HCT116 (cell line): ENCODE measurements around the gene MRPL24. TPM values are rescaled to one million over a fixed set of nuclear protein-coding genes. Genes with fewer than 3 reads are reported as not detected.
A peak's percentile ranks its signal among the peaks of the same experiment; 100 is the strongest.

Source experiments
- ATAC-seq: fragments of 200-7000 bp; cut with Tn5 transposase; 2 replicates; pipeline ENCODE4 v1.9.1; 2020; ENCODE audit warnings: mild to moderate bottlenecking, moderate library complexity
- BruUV-seq: library from RNA; stranded (reverse); fragments of 400-500 nt; replicated peaks from 2 replicates; lab custom pipeline; 2021; lab: Mats Ljungman, UMichigan
- CTCF ChIA-PET: fragments of 300-600 bp; sonication (Branson Sonifier 250); formaldehyde crosslinking; loops from one replicate; lab custom pipeline; 2021; ENCODE audit warnings: antibody characterized with exemption; lab: Charles Lee
- POLR2A ChIA-PET: fragments of 300-600, 350-600 bp; sonication (Branson Sonifier 250); formaldehyde crosslinking; loops from one replicate; lab custom pipeline; 2021; ENCODE audit warnings: antibody characterized with exemption; lab: Charles Lee
- RAD21 ChIA-PET, 2 experiments: fragments of 300-600 bp; sonication (Branson Sonifier 250); formaldehyde crosslinking; loops; one replicate each; lab custom pipeline; 2023; ENCODE audit warnings: low total read pairs in 2 of 2; ENCODE audit not compliant: uncharacterized antibody in 2 of 2, unreplicated experiment in 2 of 2, low non-redundant PET in 1 of 2; lab: Charles Lee
- DNase-seq: peaks from one replicate; pipeline ENCODE4 v3.0.0-alpha.2; 2010; ENCODE audit warnings: low read depth, low spot score
- H2AFZ ChIP-seq: fragments of 200-600 bp; shearing (Covaris generic), sonication (generic); 2 replicates; pipeline ENCODE4 v1.6.1; 2017; ENCODE audit warnings: low read depth, mixed run types, mixed read lengths, antibody characterized with exemption, low read length; ENCODE audit not compliant: poor library complexity, severe bottlenecking
- H3K27ac ChIP-seq: 2 replicates; pipeline ENCODE4 v1.5.1; 2012; ENCODE audit warnings: low read depth, low read length
- H3K27me3 ChIP-seq: fragments of 200-600 bp; sonication (generic); 2 replicates; pipeline ENCODE4 v1.6.1; 2016; ENCODE audit warnings: mixed run types, low read length, mixed read lengths; ENCODE audit not compliant: insufficient read depth
- H3K36me3 ChIP-seq, 2 experiments: fragments of 200-500 bp in 1 of 2; fragments of 200-600 bp in 1 of 2; sonication (Bioruptor generic) in 1 of 2; sonication (generic) in 1 of 2; 2 replicates each; pipeline versions ENCODE4 v1.5.1 to v1.6.1; 2014 to 2016; ENCODE audit warnings: low read length in 2 of 2, inconsistent platforms in 1 of 2, mixed read lengths in 1 of 2, mixed run types in 1 of 2; ENCODE audit not compliant: insufficient read depth in 2 of 2, control insufficient read depth in 1 of 2
- H3K4me1 ChIP-seq, 2 experiments: fragments of 200-600 bp in 1 of 2; sonication (generic) in 1 of 2; 2 replicates each; pipeline versions ENCODE4 v1.5.1 to v1.6.1; 2012 to 2017; ENCODE audit warnings: low read length in 2 of 2, inconsistent platforms in 1 of 2, mild to moderate bottlenecking in 1 of 2, mixed read lengths in 1 of 2, mixed run types in 1 of 2, moderate library complexity in 1 of 2; ENCODE audit not compliant: insufficient read depth in 2 of 2, control insufficient read depth in 1 of 2
- H3K4me2 ChIP-seq: fragments of 200-600 bp; sonication (generic); 2 replicates; pipeline ENCODE4 v1.6.1; 2017; ENCODE audit warnings: mixed run types, low read length, mixed read lengths
- H3K4me3 ChIP-seq, 2 experiments: fragments of 200-600 bp in 1 of 2; sonication (generic) in 1 of 2; replicated peaks in 1 of 2; 2 replicates each; pipeline ENCODE4 v1.5.1; 2011 to 2016; ENCODE audit warnings: low read length in 2 of 2, control low read depth in 1 of 2, low read depth in 1 of 2, mild to moderate bottlenecking in 1 of 2, mixed read lengths in 1 of 2, mixed run types in 1 of 2
- H3K79me2 ChIP-seq: fragments of 200-600 bp; sonication (generic); 2 replicates; pipeline ENCODE4 v1.6.1; 2017; ENCODE audit warnings: mild to moderate bottlenecking, mixed run types, low read length, moderate library complexity, mixed read lengths; ENCODE audit not compliant: insufficient read depth
- H3K9ac ChIP-seq: fragments of 200-600 bp; sonication (generic); 2 replicates; pipeline ENCODE4 v1.6.1; 2016; ENCODE audit warnings: low read length, mixed read lengths
- H3K9me2 ChIP-seq: fragments of 200-600 bp; sonication (generic), shearing (Covaris generic); 2 replicates; pipeline ENCODE4 v1.6.1; 2017; ENCODE audit warnings: mixed run types, mild to moderate bottlenecking, moderate library complexity; ENCODE audit not compliant: insufficient read depth
- H3K9me3 ChIP-seq, 2 experiments: fragments of 200-500 bp in 1 of 2; fragments of 200-600 bp in 1 of 2; sonication (Bioruptor generic) in 1 of 2; sonication (generic) in 1 of 2; 2 replicates each; pipeline ENCODE4 v1.6.1; 2014 to 2017; ENCODE audit warnings: low read length in 2 of 2, mixed read lengths in 2 of 2, inconsistent platforms in 1 of 2, low read depth in 1 of 2, mild to moderate bottlenecking in 1 of 2, mixed run types in 1 of 2, moderate library complexity in 1 of 2; ENCODE audit not compliant: control insufficient read depth in 1 of 2, insufficient read depth in 1 of 2
- H4K20me1 ChIP-seq: fragments of 200-600 bp; sonication (generic), shearing (Covaris generic); 2 replicates; pipeline ENCODE4 v1.6.1; 2017; ENCODE audit warnings: mixed run types, mild to moderate bottlenecking, moderate library complexity; ENCODE audit not compliant: insufficient read depth
- CEBPB ChIP-seq: IDR thresholded peaks from 2 replicates; pipeline ENCODE4 v1.6.1; 2012; ENCODE audit warnings: low read depth
- CTCF ChIP-seq, 3 experiments: fragments of 200-600 bp in 1 of 3; sonication (generic) in 1 of 3; IDR thresholded peaks in 2 of 3; conservative IDR thresholded peaks in 1 of 3; 2 replicates each; pipeline ENCODE4 v1.5.1; 2012 to 2017; ENCODE audit warnings: low read depth in 2 of 3, low read length in 2 of 3, antibody characterized with exemption in 1 of 3, borderline replicate concordance in 1 of 3, control low read depth in 1 of 3, mild to moderate bottlenecking in 1 of 3, mixed read lengths in 1 of 3, mixed run types in 1 of 3, moderate library complexity in 1 of 3; ENCODE audit not compliant: insufficient read depth in 1 of 3
- EGR1 ChIP-seq: IDR thresholded peaks from 2 replicates; pipeline ENCODE4 v1.6.1; 2012; ENCODE audit warnings: low read depth
- ELF1 ChIP-seq: IDR thresholded peaks from 2 replicates; pipeline ENCODE4 v1.6.1; 2012; ENCODE audit warnings: low read depth, borderline replicate concordance
- EZH2 ChIP-seq: fragments of 200-600 bp; sonication (generic); IDR thresholded peaks from 2 replicates; pipeline ENCODE4 v1.6.1; 2017; ENCODE audit warnings: antibody characterized with exemption, mixed run types
- EZH2phosphoT487 ChIP-seq: fragments of 200-600 bp; IDR thresholded peaks from 2 replicates; pipeline ENCODE4 v1.6.1; 2018; ENCODE audit warnings: antibody characterized with exemption, borderline replicate concordance
- FOSL1 ChIP-seq: IDR thresholded peaks from 2 replicates; pipeline ENCODE4 v1.6.1; 2012; ENCODE audit warnings: low read depth
- JUND ChIP-seq: IDR thresholded peaks from 2 replicates; pipeline ENCODE4 v1.6.1; 2012
- MAX ChIP-seq: IDR thresholded peaks from 2 replicates; pipeline ENCODE4 v1.6.1; 2012
- POLR2A ChIP-seq: IDR thresholded peaks from 2 replicates; pipeline ENCODE4 v1.7.0; 2011; ENCODE audit warnings: borderline replicate concordance; ENCODE audit not compliant: insufficient read depth, insufficient read length; ENCODE audit errors: extremely low read depth
- POLR2AphosphoS5 ChIP-seq: IDR thresholded peaks from 2 replicates; pipeline ENCODE4 v1.6.1; 2011; ENCODE audit warnings: mild to moderate bottlenecking, low read depth, low read length, moderate library complexity
- RAD21 ChIP-seq: IDR thresholded peaks from 2 replicates; pipeline ENCODE4 v1.6.1; 2012; ENCODE audit warnings: low read depth, mild to moderate bottlenecking
- SIN3A ChIP-seq: IDR thresholded peaks from 2 replicates; pipeline ENCODE4 v1.6.1; 2012; ENCODE audit warnings: low read depth
- SP1 ChIP-seq: IDR thresholded peaks from 2 replicates; pipeline ENCODE4 v1.6.1; 2012; ENCODE audit warnings: low read depth
- SRF ChIP-seq: IDR thresholded peaks from 2 replicates; pipeline ENCODE4 v1.6.1; 2012; ENCODE audit warnings: low read depth
- TCF7L2 ChIP-seq: IDR thresholded peaks from 2 replicates; pipeline ENCODE4 v1.7.0; 2011; ENCODE audit warnings: borderline replicate concordance, inconsistent platforms; ENCODE audit not compliant: insufficient read depth, insufficient read length; ENCODE audit errors: extremely low read depth
- YY1 ChIP-seq: IDR thresholded peaks from 2 replicates; pipeline ENCODE4 v1.6.1; 2011; ENCODE audit warnings: low read length, low read depth, moderate library complexity, mild to moderate bottlenecking; ENCODE audit not compliant: insufficient replicate concordance; ENCODE audit errors: extremely low read depth
- ZFX ChIP-seq: fragments of 450-650 bp; IDR thresholded peaks from 2 replicates; pipeline ENCODE4 v1.6.1; 2017
- ZNF274 ChIP-seq: fragments of 200-500 bp; sonication (Bioruptor generic); IDR thresholded peaks from 2 replicates; pipeline ENCODE4 v1.6.1; 2014; ENCODE audit warnings: mild to moderate bottlenecking, low read depth, low read length, inconsistent platforms
- intact Hi-C: fragments of 100-400 bp; cut with micrococcal nuclease; formaldehyde crosslinking; loops from 2 replicates; pipeline ENCODE4 v1.10.0; 2022
- total RNA-seq: library from RNA; stranded (reverse); gene quantifications from one replicate; pipeline ENCODE4 v1.2.1, GENCODE V29; 2021; ENCODE audit not compliant: unreplicated experiment

The MRPL24 gene
- total RNA-seq, 1 experiment from 2014 or later: 111 TPM

- ChIA-PET RAD21 (no interaction called here), POLR2A (interaction anchor here (0.7 to 4.1 kb wide), 2 partner anchors 10 to 32 kb away, joined by 3 to 36 read pairs; partner anchors contain the start of gene CRABP2), CTCF (interaction anchor here (1.0 to 10.0 kb wide), 3 partner anchors 13 to 232 kb away, joined by 3 to 310 read pairs (median 9); partner anchors contain the start of gene CRABP2)
- H2AFZ ChIP-seq: no peak overlapping the region
- peak overlapping the region; percentile 72; the same call in 1 of the 2 replicates for H3K27ac ChIP-seq
- H3K36me3 ChIP-seq: peaks cover 8 to 12% of the 10 kb centered on the region in 2 experiments; a peak in 3 of 4 replicates
- H3K4me2 ChIP-seq: peak overlapping the region; percentile 84; the same call in 1 of the 2 replicates
- intact Hi-C loops: no loop called here
- ATAC-seq: no peak
- H4K20me1 ChIP-seq: no peaks in the 10 kb centered on the region
- H3K4me3 ChIP-seq: no peak overlapping the region
- no peak for DNase-seq
- H3K79me2 ChIP-seq: no peaks in the 10 kb centered on the region
- H3K27me3 ChIP-seq: no peaks in the 10 kb centered on the region
- H3K4me1 ChIP-seq: peaks cover 48 to 52% of the 10 kb centered on the region in 2 experiments
- H3K9ac ChIP-seq: peak overlapping the region; percentile 40
- TF ChIP-seq EZH2phosphoT487: no peak
- TF ChIP-seq RAD21: no peak
- TF ChIP-seq ELF1: no peak
- TF ChIP-seq SIN3A: no peak
- no peak for TF ChIP-seq SP1
- TF ChIP-seq YY1: no peak
- no peak for TF ChIP-seq EZH2
- no peak for TF ChIP-seq CEBPB
- TF ChIP-seq POLR2AphosphoS5: no peak
- no peak for TF ChIP-seq MAX
- no peak for TF ChIP-seq TCF7L2
- TF ChIP-seq ZFX: no peak
- no peak for TF ChIP-seq EGR1
- no peak for TF ChIP-seq FOSL1
- TF ChIP-seq SRF: no peak
- no peak for TF ChIP-seq ZNF274
- no peak for TF ChIP-seq POLR2A
- no peak for TF ChIP-seq CTCF (IDR thresholded peaks at IDR 0.05 in 2 of 3, conservative IDR thresholded peaks at IDR 0.05 in 1 of 3; ENCODE audit: borderline replicate concordance in 1 of 3, insufficient read depth in 1 of 3, low read depth in 2 of 3, low read length in 2 of 3)
- no peak for TF ChIP-seq JUND
- H3K9me3 ChIP-seq: no peaks in the 10 kb centered on the region
- H3K9me2 ChIP-seq: no peaks in the 10 kb centered on the region
- no TSS peak for BruUV-seq
Measured at GRCh38 chr1:156694690-156694962, 46.3 kb downstream of the MRPL24 start.
